Measurements from ENCODE around the gene IFNL4.
"Not testable (repeated sequence)": the region's sequence is repeated elsewhere in the genome, so short reads cannot be mapped to it uniquely, and the experiment has no call there.

The IFNL4 gene

DNA sequence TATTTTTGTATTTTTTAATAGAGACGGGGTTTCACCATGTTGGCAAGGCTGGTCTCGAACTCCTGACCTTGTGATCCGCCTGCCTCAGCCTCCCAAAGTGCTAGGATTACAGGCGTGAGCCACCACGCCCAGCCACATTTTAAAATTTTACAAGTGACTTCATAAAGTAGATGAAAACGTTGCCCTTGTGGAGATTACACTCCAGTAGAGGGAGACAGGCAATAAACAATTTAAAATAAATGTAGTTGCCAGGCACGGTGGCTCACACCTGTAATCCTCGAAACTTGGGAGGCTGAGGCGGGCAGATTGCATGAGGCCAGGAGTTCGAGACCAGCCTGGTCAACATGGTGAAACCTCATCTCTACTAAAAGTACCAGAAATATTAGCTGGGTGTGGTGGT lies 29.5 kb downstream of the IFNL4 start:
- DNase-seq (ENCODE audit: low spot score): not testable (repeated sequence)

DNA sequence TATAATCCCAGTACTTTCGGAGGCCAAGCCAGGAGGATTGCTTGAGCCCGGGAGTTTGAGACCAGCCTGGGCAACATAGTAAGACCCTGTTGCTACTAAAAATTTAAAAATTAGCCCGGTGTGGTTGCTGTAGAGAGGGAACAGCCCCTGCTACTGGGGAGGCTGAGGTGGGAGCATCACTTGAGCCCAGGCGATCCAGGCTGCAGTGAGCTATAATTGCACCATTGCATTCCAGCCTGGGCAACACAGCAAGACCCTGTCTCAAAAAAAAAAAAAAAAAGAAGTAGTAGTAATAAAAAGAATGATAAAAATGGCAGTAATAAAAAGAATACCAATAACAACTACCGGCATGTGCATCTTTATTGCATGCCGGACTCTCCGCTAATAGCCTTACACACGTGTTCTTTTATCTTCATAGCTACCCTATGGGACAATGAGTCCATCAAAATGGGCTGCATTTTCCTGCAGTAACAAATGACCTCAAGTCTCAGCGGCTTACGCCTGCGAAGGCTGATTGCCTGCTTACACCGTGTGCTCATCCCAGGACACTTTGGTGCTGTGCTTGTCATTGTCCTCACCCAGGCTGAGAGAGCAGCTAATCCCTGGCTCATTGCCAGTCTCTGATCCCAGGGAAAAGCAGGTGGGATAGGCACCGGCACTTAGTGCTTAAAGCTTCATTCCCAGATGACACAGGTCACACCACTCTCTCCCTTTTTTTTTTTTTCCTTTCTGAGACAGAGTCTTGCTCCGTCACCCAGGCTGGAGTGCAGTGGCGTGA lies 30.2 kb downstream of the IFNL4 start:
- DNase-seq (ENCODE audit: low spot score): no peak

DNA sequence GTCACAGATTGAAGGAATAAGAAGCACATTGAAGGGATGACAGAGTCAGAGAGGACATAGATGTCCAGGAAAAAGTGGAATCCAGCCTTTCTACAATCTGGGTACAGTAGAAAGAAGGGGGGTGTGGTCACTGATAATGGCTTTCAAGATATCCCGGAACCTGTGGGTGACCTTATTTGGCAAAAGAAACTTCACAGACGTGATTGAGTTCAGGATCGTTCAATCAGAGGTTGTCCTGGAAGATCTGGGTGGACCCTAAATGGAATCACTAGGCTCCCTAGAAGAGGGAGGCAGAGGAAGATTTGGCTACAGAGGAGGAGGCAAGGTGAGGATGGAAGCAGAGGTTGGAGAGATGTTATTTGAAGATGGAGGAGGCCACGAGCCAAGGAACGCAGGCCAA lies 31.6 kb downstream of the IFNL4 start:
- DNase-seq (ENCODE audit: low spot score): no peak

DNA sequence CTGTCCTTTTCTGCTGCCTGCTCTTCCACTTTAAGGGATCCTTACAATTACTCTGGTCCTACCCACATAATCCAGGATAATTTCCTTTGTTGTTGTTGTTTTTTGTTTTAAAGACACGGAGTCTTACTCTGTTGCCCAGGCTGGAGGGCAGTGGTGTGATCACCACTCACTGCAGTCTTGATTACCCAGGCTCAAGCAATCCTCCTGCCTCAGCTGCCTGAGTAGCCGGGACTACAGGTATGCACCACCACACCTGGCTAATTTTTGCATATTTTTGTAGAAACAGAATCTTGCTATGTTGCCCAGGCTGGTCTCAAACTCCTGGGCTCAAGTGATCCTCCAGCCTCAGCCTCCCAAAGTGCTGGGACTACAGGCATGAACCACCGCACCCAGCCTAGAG lies 33.3 kb downstream of the IFNL4 start:
- DNase-seq (ENCODE audit: low spot score): not testable (repeated sequence)

DNA sequence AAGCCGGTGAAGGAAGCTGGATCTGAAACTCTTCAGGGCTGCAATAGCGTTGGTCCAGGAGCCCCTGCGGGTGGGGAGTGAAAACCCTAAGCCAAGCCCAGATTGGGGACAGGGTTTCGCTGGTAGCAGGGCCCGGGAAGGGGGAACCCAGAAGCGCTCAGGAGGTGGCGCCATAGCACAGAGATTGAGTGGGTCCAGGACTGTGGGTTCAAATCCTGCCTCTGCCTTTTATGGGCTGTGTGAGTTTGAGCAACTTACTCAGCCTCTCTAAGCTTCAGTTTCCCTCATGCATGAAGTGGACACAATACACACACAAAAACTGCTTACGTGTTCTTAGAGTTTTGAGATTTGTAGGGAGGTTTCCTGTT lies 36.3 kb downstream of the IFNL4 start:
- no peak for DNase-seq (ENCODE audit: low spot score)

DNA sequence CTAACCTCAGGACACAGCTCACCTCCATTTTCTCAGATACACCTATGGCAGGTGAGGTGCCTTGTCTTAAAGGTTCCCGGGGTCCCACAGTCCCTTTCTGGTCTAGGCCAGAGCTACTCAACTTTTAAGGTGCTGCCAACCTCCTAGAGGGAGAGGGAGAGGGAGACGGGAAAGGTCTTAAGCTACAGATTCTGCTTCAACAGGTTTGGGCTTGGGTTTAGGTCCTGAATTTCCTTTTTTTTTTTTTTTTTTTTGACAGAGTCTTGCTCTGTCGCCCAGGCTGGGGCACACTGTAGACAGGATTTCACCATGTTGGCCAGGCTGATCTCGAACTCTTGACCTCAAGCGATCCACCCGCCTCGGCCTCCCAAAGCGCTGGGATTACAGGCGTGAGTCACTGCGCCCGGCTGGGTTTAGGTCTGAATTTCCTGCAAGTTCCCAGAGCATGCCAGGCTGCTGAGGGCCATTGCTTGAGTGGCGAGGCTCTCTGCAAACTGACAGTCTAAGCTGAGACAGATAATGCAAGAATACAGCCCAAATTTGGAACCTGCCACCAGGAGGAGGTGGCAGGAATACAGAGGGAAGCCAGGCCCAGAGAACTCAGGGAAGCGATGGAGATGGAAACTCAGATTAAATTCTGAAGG lies 36.8 kb downstream of the IFNL4 start:
- DNase-seq (ENCODE audit: low spot score): no peak

DNA sequence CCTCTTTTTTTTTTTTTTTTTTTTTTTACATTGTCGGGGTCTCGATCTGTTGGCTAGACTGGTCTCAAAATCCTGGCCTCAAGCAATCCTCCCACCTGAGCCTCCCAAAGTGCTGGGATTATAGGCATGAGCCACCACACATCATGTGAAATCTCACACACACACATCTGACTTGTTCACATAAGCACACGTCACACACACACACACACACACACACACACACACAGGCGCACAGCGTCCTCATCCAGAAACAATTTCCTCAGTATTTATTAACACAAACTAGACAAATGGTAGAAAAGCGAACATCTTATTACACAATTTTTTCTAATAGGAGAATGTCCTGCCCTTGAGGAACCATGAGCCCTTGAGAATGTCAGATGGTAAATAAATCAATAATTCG lies 39.5 kb downstream of the IFNL4 start:
- DNase-seq (ENCODE audit: low spot score): no peak

DNA sequence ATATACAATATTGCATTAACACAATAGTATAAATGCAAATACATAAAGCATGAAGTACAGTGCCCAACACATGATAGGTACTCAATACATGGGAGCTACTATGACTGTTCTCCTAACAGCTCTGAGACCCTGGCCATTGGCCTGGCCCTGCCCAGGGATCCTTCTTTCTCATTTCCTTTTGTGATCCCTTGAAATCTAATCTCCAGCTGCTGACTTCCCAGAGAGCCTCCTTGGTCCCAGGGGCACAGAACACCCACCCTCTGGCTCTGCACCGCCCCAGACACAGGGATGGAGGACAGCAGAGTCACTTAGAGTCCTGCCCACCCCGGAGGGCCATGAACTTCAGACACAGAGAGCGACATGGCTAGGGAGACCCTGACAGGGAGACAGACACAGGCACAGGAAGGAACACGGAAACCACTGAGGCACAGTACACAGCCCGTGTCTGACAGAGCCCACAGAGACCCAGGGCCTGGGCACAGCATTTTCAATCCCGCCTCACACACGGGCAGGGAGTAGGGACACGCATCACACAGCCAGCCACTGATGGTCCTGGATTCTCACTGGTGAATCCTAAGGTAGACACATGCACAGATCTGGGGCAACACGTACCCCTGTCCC lies 40.4 kb downstream of the IFNL4 start:
- DNase-seq (ENCODE audit: low spot score): no peak

DNA sequence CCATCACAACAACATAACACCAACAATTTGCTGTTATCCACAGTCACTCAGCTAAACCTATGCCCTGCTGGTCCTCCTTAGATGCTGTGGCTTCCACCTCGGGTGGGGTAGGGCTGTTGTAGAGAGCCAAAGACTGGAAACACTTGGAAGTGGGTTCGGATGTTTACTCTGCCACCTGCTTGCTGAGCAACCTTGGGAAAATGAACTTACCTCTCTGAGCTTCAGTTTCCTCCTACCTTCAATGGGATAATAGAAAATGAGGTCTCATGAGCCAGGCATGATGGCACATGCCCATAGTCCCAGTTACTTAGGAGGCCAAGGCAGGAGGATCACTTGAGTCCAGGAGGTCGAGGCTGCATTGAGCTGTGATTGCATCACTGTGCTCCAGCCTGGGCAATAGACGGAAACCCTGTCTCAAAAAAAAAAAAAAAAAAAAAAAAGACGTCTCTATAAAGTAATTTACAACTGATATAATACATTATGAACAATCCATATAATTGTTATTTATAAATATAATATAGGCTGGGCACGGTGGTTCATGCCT lies 41.3 kb downstream of the IFNL4 start:
- no peak for DNase-seq (ENCODE audit: low spot score)

DNA sequence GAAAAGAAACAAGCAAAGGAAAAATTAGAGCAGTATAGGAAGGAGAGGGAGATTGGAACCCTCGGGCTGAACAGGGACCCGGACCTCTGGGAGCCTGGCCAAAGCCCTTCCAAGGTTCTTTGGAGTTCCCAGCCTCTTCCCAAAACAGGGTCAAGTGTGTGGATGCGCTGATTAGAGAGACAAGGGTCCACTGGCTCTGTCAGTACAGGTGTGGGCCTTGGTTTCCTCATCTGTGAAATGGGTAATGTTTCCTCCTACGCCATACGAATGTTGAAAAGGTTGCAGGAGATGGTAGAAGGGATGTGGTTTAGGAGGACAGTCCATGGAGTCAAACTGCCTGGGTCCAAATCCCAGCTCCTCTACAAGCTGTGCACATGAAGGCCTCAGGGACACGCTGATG lies 42.5 kb downstream of the IFNL4 start:
- DNase-seq (ENCODE audit: low spot score): no peak

DNA sequence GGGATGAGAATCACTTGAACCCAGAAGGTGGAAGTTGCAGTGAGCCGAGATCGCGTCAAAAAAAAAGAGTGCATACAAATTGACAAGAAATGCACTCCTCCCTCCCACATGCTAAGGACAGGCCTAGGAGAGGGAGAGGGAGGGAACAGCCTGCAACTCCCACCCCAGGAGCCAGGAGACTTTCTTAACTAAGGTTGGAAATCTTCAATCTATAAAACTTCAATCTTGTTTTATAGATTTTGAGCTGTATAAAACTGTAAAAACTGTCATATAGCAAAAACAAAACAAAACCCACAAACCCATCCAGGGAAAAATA lies 43.2 kb downstream of the IFNL4 start:
- no peak for DNase-seq (ENCODE audit: low spot score)

DNA sequence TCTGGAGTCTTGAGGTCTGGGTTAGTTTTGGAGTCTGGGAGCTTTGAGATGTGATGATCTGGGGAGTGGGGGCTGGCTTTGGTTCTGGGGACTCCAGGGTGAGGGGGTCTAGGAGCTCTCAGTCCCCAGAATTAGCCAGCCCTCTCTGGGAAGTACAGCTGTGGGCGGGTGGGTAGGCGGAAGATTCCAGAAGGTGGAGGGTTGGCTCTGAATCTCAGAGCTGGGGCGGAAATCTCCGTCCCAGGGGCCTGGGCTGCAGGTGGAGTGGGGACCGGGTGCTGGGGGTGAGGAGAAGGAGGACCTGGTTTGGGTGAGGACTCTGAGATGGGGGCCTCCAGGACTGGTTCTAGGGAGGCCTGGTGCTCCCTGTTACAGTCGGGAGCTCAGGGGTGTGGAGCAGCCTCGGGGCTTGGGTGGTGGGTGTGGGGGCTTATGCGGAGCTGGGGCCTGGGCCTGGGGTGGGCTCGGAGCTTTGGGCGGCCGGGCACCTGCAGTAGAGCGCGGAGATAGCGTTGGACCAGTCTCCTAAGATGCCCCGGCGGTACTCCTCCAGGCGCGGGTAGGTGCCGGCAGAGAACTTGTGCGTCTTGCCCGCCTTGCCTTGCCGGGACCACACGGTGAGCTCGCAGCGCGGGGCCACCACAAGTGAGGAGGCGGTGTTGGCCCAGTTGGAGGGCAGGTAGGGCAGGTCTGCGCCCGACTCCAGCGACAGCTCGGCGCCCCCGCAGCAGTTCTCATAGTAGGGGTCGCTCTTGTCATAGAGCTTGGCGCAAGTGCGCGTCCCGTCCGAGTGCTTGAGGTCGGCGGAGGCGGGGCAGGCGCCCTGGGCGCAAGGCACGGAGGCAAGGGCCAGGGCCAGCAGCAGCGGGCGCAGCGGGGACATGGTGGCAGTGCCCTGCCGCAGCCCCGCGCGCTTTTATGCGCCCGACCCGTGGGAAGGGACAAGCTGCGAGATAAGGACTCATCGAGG lies 45.0 kb downstream of the IFNL4 start, which contains the start of gene SYCN:
SYCN (minus strand) TSS at position 892 of the 970 bp plus-strand sequence; CDS start at position 883, 9 bp downstream.
- DNase-seq (ENCODE audit: low spot score): peak; percentile 16

DNA sequence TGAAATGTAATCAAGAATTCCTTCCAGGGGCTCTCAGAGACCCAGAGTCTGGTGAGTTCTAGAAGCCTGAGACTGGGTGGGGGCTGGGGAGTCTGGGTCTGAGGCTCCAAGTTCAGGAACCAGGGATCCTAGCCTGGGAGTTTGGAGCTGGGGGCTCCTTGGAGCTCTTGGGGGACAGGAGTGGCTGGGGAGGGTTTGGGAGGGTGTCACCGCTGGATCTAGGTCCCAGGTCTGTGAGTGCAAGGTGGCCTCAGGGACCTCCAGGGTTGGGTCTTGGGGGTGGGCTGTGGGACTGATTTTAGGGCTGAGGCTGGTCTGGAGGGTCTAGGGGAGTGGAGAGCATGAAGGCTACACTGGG lies 45.7 kb downstream of the IFNL4 start:
- peak; percentile 6 for DNase-seq (ENCODE audit: low spot score)

DNA sequence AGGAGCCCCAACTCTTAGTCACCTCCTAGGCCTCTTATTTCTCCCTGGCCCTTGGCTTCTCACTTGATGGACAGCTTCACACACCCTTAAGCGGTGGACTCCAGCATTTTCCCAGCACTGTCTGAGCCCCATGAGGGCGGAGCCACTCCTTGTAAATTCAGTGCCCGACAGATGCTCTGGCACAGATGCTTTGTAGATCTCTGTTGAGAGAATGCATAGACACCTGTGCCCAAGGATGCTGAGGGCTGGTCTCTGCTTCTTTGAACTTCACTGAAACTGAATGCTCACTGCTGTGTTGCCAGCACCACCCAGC lies 47.9 kb downstream of the IFNL4 start:
- no peak for DNase-seq (ENCODE audit: low spot score)

DNA sequence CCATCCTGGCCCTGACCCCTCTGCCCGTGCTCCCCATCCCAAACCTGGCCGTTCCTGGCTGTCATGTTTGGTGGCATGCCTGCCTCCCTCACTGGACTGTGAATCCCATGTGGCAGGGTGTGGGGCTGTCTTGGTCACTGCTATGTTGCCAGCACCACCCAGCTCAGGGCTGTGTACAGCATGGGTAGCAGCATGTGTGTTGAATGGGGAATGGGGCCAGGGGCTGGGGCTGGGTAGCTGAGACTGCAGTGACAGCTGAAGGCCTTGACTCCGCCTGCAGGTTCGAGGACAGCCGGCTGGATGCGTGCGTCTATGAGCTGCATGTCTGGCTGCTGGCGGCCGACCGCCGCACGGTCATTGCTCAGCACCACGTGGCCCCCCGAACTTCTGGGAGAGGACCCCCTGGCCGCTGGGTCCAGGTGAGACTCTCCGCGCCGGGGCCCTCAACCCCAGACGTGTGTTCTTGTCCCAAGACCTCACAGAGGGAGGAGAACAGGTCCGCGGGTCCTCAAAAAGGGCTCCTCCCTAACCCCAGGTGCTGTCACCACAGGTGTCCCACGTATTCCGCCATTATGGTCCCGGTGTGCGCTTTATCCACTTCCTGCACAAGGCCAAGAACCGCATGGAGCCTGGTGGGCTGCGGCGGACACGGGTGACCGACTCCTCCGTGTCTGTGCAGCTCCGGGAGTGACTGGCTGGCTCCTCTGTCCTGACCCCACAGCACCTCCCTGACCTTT lies 48.4 kb downstream of the IFNL4 start:
- DNase-seq (ENCODE audit: low spot score): no peak

DNA sequence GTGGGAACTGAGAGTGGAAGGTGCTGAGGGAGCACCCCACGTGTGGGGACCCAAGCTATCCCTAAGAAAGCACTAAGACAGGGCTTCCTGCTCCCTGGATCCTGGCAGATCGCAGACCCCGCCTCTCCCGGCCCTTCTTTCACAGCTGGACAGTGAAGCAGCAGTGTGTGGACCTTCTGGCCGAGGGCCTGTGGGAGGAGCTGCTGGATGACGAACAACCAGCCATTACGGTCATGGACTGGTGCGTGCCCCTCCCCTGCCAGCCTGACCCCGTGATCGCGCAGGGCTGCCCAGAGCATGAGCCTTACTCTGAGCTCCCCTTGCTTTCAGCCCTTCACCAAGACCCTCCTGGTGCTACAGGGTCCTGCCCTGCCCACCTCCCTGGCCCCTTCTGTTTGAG lies 49.6 kb downstream of the IFNL4 start:
- DNase-seq (ENCODE audit: low spot score): peak; percentile 93

DNA sequence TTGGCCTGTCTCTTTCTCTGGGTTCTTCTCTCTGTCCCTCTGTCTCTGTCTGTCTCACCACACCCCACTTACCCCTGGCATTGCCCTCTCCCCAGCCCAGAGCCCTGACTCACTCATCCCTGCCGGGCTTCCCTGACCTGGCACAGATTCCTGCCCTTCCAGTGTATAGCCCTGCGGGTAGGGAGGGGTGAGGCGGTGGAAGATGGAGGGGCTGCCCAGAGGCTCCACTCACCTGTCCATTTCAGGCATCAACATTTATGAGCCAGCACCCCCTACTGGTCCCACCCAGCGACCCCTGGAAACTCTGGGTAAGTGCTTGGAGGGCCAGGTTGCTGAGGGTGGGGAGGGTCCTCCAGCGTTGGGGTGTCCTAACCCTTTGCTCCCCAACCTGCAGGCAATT lies 50.8 kb downstream of the IFNL4 start:
- no peak for DNase-seq (ENCODE audit: low spot score)

DNA sequence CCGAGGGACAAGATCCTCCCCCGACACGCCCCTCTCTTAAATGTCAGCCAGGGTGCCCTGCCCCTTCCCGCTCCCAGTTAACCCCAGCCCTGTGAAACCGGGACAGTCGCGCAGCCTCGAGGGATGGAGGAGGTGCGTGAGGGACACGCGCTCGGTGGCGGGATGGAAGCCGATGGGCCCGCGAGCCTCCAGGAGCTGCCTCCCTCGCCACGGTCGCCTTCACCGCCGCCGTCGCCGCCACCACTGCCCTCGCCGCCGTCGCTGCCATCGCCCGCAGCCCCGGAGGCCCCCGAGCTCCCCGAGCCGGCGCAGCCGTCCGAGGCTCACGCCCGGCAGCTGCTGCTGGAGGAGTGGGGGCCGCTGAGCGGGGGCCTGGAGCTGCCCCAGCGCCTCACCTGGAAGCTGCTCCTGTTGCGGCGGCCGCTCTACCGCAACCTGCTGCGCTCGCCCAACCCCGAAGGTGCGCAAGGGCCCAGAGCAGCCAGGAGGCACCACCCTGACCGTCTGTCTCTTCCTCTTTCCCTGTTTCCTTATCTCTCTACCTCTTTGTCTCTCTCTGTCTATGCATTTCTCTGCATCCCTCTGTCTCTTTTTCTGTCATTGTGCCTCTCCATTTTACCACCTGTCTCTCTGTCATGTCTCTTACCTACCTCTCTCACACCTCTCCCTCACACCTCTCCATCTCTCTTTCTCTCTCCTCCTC lies 51.6 kb downstream of the IFNL4 start, which contains the start of gene NCCRP1:
NCCRP1 (plus strand) TSS at position 105 of the 703 bp plus-strand sequence; CDS start at position 124, 19 bp downstream.
- no peak for DNase-seq (ENCODE audit: low spot score)

DNA sequence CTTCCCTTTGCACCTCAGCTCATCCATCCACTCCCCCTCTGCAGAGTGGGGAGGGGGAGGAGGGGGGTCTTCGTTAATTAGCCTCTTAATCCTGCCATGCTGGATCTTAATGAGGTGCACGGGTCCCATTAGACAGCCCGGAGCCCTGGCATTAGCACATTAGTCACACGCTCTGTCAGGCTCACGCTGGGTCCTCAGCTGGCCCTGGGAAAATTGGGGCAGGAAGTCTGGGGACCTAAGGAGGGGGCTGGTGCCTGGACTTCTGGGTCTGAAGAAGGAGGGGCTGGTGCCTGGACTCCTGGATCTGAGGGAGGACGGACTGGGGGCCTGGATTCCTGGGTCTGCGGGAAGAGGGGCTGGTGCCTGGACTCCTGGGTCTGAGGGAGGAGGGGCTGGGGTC lies 52.3 kb downstream of the IFNL4 start:
- no peak for DNase-seq (ENCODE audit: low spot score)

All from AG08396 (cell line).